Glutamatergic neuron (in vitro differentiated cells): ENCODE measurements around the gene TBC1D8. TPM values are rescaled to one million over a fixed set of nuclear protein-coding genes. Genes with fewer than 3 reads are reported as not detected.

Source experiments
- DNase-seq: peaks from one replicate; pipeline ENCODE4 v3.0.0; 2022
- H3K27ac Mint-ChIP-seq: one replicate; pipeline ENCODE4 v1.8.0; 2020; ENCODE audit warnings: mild to moderate bottlenecking, mixed read lengths, inconsistent platforms; ENCODE audit not compliant: unreplicated experiment
- H3K27me3 Mint-ChIP-seq: one replicate; pipeline ENCODE4 v1.8.0; 2020; ENCODE audit warnings: mild to moderate bottlenecking, moderate library complexity, mixed read lengths, inconsistent platforms; ENCODE audit not compliant: unreplicated experiment
- H3K36me3 Mint-ChIP-seq: one replicate; pipeline ENCODE4 v1.8.0; 2020; ENCODE audit warnings: mild to moderate bottlenecking, mixed read lengths, inconsistent platforms; ENCODE audit not compliant: unreplicated experiment
- H3K4me1 Mint-ChIP-seq: one replicate; pipeline ENCODE4 v1.8.0; 2020; ENCODE audit warnings: mild to moderate bottlenecking, low read depth, mixed read lengths, inconsistent platforms; ENCODE audit not compliant: unreplicated experiment
- H3K4me3 Mint-ChIP-seq: one replicate; pipeline ENCODE4 v1.8.0; 2020; ENCODE audit warnings: mild to moderate bottlenecking, mixed read lengths, inconsistent platforms; ENCODE audit not compliant: unreplicated experiment
- H3K9me3 Mint-ChIP-seq: one replicate; pipeline ENCODE4 v1.8.0; 2020; ENCODE audit warnings: mild to moderate bottlenecking, moderate library complexity, mixed read lengths, inconsistent platforms; ENCODE audit not compliant: unreplicated experiment
- total RNA-seq: library from RNA; stranded (reverse); fragmentation: NEBNext Ultra II Directional; extraction: Animal tissue kit (Norgen Biotek cat#: 25700); gene quantifications from one replicate; pipeline ENCODE4 v1.2.1, GENCODE V29; 2021; ENCODE audit not compliant: unreplicated experiment
- TF ChIP-seq, protein P1 (sequence below): fragments of 200-600 bp; sonication (generic); IDR thresholded peaks from one replicate; pipeline ENCODE4 v1.5.0; 2021; ENCODE audit not compliant: partially characterized antibody, unreplicated experiment

The TBC1D8 gene
- total RNA-seq, 1 donor from 2014 or later: 14.6 TPM

DNA sequence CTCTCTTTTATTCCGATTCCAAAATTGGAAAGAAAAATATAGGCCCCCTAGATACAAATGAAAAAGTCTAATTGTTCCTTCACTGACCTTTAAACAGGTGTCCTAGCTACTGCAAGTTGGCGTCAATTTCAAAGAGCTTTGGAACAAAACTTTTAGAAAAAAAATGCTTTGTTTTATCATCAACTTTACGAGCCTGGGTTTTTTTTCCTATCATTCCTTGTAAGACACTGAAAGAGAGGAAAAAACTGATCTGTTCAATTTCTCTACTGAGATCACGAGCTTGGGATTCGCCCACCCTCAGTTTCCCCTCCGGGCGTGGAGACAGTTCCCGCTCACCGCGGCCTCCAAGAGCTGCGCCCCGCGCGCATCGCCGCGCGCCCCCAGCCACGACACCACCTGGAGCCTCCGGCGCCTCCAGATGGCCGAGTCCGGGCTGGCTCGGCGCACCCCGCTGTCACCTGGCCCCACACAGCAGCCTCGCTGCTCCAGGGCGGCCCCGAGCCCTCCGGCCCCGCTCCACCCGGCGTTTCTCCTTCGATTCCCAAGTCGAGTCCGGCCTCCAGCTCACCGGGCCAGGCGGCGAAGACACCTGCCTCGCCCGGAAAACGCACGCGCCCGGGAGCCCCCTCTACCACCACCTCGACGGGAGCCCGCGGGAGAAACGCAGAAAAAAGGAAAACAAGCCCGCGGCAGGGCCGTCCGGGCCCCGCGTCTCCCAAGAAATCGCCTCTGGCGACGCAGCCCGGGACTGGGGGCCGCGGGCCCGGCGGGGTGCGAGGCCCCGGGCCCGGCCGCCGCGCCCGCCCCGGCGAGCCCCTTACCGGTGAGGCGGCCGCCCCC, 656 bp downstream of the TBC1D8 start:
- H3K27ac Mint-ChIP-seq: peak overlapping the region; percentile 63
- peaks cover 38% of the 10 kb centered on the region for H3K4me1 Mint-ChIP-seq
- peak; percentile 57 for DNase-seq
- H3K27me3 Mint-ChIP-seq: peaks cover 4% of the 10 kb centered on the region
- H3K4me3 Mint-ChIP-seq: peak overlapping the region; percentile 83
- no peaks in the 10 kb centered on the region for H3K36me3 Mint-ChIP-seq
- peaks cover 6% of the 10 kb centered on the region for H3K9me3 Mint-ChIP-seq
- TF ChIP-seq, protein P1, sequence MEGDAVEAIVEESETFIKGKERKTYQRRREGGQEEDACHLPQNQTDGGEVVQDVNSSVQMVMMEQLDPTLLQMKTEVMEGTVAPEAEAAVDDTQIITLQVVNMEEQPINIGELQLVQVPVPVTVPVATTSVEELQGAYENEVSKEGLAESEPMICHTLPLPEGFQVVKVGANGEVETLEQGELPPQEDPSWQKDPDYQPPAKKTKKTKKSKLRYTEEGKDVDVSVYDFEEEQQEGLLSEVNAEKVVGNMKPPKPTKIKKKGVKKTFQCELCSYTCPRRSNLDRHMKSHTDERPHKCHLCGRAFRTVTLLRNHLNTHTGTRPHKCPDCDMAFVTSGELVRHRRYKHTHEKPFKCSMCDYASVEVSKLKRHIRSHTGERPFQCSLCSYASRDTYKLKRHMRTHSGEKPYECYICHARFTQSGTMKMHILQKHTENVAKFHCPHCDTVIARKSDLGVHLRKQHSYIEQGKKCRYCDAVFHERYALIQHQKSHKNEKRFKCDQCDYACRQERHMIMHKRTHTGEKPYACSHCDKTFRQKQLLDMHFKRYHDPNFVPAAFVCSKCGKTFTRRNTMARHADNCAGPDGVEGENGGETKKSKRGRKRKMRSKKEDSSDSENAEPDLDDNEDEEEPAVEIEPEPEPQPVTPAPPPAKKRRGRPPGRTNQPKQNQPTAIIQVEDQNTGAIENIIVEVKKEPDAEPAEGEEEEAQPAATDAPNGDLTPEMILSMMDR: no peak

DNA sequence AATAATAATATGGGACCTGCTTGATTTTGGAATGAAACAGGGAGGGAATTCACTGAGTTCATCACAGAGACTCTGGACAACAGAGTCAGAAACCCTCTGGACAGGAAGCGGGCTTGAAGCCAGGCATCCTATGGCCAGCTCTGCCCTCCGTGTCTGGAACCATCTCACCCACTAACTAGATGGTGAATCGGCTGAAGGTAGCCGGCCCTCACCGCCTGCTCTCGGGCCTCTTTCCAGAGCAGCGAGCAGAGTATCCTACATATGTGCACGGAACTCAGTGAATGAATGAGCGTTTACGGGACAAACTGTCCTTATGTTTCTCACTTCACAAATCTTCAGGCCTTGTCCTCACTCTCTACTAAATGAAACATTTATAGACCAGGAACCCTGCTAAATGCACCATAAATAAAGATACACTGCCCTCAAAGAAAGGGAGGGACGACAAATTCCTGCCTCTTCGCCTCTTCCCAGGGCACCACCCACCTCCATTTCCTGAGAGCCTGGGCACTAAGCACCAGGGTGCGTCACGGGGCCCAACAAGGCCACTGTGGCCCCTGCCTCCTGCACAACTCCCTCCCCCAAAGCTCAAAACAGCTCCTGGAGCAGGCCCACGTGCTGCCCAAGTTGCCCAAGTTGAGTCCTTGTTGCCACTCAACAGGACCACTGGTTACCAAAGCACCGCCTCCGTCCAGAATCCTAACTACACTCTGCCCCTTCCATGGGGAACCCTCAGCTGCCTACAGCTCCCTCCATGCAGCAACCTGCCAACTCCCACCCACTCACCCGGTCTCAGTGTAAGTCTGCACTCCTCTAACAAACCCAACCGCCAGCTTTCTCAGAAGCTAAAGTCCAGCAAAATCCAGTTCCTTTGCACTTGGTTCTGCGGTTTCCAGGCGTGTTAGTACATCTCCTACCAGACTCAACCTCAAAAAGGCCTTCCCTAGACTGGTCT, 1.7 kb downstream of the TBC1D8 start:
- TF ChIP-seq, protein P1: no peak
- Mint-ChIP-seq H3K27ac (peak overlapping the region; percentile 63), H3K4me3 (peak overlapping the region; percentile 83), H3K27me3 (peaks cover 4% of the 10 kb centered on the region), H3K9me3 (peaks cover 6% of the 10 kb centered on the region), H3K36me3 (no peaks in the 10 kb centered on the region), H3K4me1 (peaks cover 39% of the 10 kb centered on the region)
- no peak for DNase-seq

DNA sequence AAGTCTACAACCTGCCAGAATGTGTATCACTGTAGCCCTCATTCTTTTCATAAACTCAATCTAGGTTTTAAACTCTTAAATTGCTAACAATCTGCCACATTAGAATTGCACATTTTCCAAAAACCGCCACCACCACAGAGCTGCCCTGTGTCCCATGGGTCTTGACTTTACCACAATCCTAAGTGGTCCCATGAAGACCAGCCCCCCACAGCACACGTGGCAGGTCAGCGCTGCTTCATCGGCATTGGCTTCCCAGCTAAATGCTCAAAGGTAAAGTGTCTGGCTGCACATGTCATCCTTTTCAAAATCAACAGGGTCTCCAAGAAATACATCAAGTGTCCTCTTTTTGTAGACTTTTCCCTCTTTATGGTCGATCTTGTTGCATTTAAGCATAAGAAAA, 2.4 kb downstream of the TBC1D8 start:
- H3K4me1 Mint-ChIP-seq: peaks cover 41% of the 10 kb centered on the region

DNA sequence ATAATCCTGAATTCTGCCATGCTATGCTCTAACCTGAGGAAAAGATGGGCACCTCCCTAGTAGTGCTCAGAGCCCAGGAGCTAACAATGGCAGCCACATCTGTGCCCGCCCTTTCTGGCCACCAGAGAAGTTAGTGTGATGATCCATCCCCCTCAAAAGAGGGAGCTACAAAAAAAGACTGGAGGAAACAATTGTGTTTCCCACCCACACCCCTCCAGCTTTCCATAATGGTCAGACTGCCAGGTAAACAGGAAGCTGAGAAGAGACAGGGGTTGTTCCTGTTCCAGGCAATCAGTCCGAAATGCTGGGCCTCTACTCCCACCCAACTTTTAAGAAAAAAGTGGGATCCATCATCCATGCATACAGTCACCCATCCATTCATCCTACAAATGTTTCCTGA, 3.2 kb downstream of the TBC1D8 start:
- Mint-ChIP-seq H3K4me3 (no peak overlapping the region), H3K36me3 (no peaks in the 10 kb centered on the region), H3K27me3 (peaks cover 4% of the 10 kb centered on the region), H3K27ac (no peak overlapping the region), H3K4me1 (peaks cover 38% of the 10 kb centered on the region), H3K9me3 (peaks cover 6% of the 10 kb centered on the region)
- no peak for DNase-seq
- TF ChIP-seq, protein P1: no peak

More for the DNA sequence above, 2.4 kb downstream of the TBC1D8 start:
- Mint-ChIP-seq H3K36me3 (no peaks in the 10 kb centered on the region), H3K27me3 (peaks cover 4% of the 10 kb centered on the region), H3K9me3 (peaks cover 6% of the 10 kb centered on the region), H3K4me3 (peak overlapping the region; percentile 33), H3K27ac (peak overlapping the region; percentile 40)
- DNase-seq: no peak
- TF ChIP-seq, protein P1: no peak
